Neutrophil (primary cell): ENCODE data around the gene RGS14.
"Not testable (repeated sequence)": the region's sequence is repeated elsewhere in the genome, so short reads cannot be mapped to it uniquely, and the experiment has no call there.

ENCODE experiments used
- H3K27ac ChIP-seq: fragments of 200-600 bp; sonication (generic); 2 replicates; pipeline ENCODE4 v1.5.1; 2016; ENCODE audit warnings: mild to moderate bottlenecking, moderate library complexity
- H3K27me3 ChIP-seq: fragments of 200-600 bp; sonication (generic); 2 replicates; pipeline ENCODE4 v1.6.0; 2016; ENCODE audit warnings: mild to moderate bottlenecking
- H3K36me3 ChIP-seq: fragments of 200-600 bp; sonication (generic); 2 replicates; pipeline ENCODE4 v1.5.1; 2017
- H3K4me1 ChIP-seq, 2 experiments: fragments of 200-600 bp in 1 of 2; sonication (generic) in 1 of 2; 1 replicate in 1 of 2; 2 replicates in 1 of 2; pipeline versions ENCODE4 v1.5.1 to v1.6.1; 2013 to 2016; ENCODE audit warnings: low read depth in 1 of 2, low read length in 1 of 2, mild to moderate bottlenecking in 1 of 2, moderate library complexity in 1 of 2; ENCODE audit not compliant: control insufficient read depth in 1 of 2, insufficient read depth in 1 of 2
- H3K4me3 ChIP-seq, 2 experiments: fragments of 200-600 bp in 1 of 2; sonication (generic) in 1 of 2; 1 replicate in 1 of 2; 2 replicates in 1 of 2; pipeline ENCODE4 v1.5.1; 2013 to 2016; ENCODE audit warnings: low read depth in 1 of 2, low read length in 1 of 2, mild to moderate bottlenecking in 1 of 2, moderate library complexity in 1 of 2
- H3K9me3 ChIP-seq: fragments of 200-600 bp; sonication (generic); 2 replicates; pipeline ENCODE4 v1.5.1; 2016
- TF ChIP-seq, protein P1 (sequence below): fragments of 200-600 bp; sonication (generic); IDR thresholded peaks from 2 replicates; pipeline ENCODE4 v1.5.1; 2016; ENCODE audit warnings: antibody characterized with exemption

The RGS14 gene

DNA sequence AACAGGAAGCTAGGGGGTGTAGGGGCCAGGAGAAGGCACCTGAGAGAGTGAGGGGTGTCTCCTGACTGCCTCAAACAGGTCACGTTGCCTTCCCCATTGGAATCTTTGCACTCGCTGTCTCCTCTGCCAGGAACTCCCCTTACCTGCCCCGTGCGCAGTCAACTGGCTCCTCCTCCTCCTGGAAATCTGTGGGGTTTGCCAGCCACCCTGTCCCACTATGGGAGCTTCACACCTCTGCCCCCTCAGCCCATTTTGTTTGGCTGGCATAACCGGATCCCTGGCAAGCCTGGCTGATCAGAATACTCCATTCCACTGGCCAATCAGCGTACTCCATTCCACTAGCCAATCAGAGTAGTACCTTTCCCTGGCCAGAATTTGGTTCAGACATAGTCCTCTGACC is 16.1 kb downstream of the RGS14 start:
- TF ChIP-seq, protein P1, sequence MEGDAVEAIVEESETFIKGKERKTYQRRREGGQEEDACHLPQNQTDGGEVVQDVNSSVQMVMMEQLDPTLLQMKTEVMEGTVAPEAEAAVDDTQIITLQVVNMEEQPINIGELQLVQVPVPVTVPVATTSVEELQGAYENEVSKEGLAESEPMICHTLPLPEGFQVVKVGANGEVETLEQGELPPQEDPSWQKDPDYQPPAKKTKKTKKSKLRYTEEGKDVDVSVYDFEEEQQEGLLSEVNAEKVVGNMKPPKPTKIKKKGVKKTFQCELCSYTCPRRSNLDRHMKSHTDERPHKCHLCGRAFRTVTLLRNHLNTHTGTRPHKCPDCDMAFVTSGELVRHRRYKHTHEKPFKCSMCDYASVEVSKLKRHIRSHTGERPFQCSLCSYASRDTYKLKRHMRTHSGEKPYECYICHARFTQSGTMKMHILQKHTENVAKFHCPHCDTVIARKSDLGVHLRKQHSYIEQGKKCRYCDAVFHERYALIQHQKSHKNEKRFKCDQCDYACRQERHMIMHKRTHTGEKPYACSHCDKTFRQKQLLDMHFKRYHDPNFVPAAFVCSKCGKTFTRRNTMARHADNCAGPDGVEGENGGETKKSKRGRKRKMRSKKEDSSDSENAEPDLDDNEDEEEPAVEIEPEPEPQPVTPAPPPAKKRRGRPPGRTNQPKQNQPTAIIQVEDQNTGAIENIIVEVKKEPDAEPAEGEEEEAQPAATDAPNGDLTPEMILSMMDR = no peak
- Histone ChIP-seq H3K4me3 (no peak overlapping the region), H3K4me1 (peaks cover 25 to 47% of the 10 kb centered on the region in 2 experiments), H3K9me3 (no peaks in the 10 kb centered on the region), H3K27me3 (no peaks in the 10 kb centered on the region), H3K36me3 (peaks cover 64% of the 10 kb centered on the region), H3K27ac (peak overlapping the region; percentile 81)

DNA sequence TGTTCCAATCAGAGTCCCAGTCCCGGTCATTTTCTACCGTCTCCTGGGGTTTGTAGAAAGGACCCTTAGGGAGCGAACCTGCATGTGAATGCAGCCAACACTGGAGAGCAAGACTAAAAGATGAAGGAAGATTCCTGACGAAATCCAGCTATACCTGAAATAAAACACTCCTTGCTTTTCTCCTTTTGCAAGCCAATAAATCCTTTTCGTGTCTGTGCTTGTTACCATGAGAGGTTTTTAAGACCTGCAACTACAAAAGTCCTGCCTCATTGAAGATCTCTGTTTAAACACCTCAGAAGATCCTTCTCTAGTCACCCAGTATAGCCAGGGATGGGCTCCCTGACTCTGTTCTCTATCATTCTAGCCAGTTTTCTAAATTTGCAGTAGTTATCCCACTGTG is 16.5 kb downstream of the RGS14 start:
- peaks cover 59% of the 10 kb centered on the region for H3K36me3 ChIP-seq
- H3K27ac ChIP-seq = peak overlapping the region; percentile 81
- TF ChIP-seq, protein P1 = no peak
- H3K9me3 ChIP-seq = no peaks in the 10 kb centered on the region
- H3K4me3 ChIP-seq = no peak overlapping the region
- peaks cover 25 to 43% of the 10 kb centered on the region in 2 experiments for H3K4me1 ChIP-seq
- H3K27me3 ChIP-seq = no peaks in the 10 kb centered on the region

DNA sequence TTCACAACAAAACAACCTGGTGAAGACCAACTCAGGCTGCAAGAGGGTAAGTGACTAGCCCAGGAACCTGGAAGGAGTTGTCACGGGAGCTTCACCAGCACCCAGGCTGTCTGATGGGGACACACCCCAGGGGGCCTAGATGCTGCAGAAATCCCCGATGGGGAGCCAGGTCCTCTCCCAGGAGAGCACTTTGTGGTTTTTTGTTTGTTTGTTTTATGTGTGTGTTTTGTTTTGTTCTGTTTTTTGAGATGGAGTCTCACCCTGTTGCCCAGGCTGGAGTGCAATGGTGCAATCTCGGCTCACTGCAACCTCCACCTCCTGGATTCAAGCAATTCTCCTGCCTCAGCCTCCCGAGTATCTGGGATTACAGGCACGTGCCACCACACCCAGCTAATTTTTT is 17.8 kb downstream of the RGS14 start:
- H3K4me1 ChIP-seq = peaks cover 22 to 30% of the 10 kb centered on the region in 2 experiments
- not testable (repeated sequence) for H3K27me3 ChIP-seq, H3K4me3 ChIP-seq, H3K27ac ChIP-seq, H3K9me3 ChIP-seq
- H3K36me3 ChIP-seq = peaks cover 46% of the 10 kb centered on the region

DNA sequence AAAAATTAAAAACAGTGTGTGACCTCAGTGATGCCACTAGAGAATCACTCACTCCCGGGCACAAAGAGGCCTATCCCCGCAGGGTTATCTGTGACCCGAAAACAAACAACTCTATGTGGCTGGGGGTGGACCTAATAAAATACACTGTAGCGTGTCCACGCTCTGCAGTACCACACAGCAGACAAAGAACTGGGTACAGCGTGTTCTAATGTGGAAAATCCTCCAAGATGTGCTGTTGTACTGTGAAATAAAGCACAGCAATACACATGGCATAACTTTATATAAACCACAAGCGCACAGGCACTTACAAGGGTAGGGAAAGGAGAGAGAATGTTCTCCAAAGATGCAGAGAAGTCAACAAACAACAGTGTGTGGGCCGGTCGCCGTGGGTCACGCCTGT is 18.4 kb downstream of the RGS14 start:
- no peaks in the 10 kb centered on the region for H3K27me3 ChIP-seq

DNA sequence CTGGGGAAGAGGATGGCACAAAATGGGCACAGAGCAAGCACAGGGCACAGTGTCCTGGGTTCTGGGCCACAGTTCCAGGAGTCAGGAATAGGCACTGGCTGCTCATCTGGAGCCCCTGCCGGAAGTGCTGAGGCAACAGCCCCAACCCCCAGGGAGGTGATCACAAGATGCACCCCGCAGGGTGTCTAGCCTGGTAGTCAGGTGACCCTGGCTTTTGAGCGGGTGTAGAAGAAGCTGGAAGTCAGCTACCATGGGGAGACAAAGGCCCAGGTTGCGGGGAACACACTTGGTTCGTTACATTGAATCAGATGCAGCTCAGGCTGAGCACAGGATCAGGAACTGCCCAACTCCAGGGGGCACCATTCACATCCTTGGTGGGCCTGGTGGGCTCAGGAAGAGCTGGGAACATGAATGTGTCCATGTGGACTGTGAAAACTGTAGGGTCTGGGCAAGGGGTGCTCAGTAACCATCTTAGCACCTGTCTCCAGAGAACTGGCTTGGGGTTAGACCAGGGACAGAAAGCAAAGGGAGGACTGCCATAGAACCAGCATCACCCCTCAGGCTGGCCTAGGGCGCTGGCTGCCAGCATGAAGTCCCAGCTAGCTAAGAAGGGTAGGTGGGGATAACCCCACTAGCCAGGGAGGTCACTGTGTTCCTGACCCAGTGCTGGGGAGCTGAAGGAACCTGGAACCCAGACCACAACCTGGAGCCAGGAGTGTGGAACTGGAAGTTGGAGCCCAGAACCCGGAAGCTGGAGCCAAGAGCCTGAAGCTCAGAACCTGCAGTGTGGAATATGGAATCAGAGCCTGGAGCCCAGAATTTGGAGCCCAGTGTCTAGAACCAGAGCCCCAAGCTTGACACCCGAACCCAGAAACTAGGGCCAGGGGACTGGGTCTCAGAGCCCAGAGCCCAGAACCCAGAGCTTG is 20.4 kb downstream of the RGS14 start:
- Histone ChIP-seq H3K27ac (no peak overlapping the region), H3K4me1 (peaks cover 6 to 10% of the 10 kb centered on the region in 2 experiments), H3K27me3 (no peaks in the 10 kb centered on the region), H3K9me3 (no peaks in the 10 kb centered on the region), H3K36me3 (peaks cover 22% of the 10 kb centered on the region), H3K4me3 (no peak overlapping the region)
- TF ChIP-seq, protein P1 = no peak

More for the DNA sequence above, 18.4 kb downstream of the RGS14 start:
- TF ChIP-seq, protein P1 = no peak
- Histone ChIP-seq H3K27ac (no peak overlapping the region), H3K4me3 (no peak overlapping the region), H3K36me3 (peaks cover 42% of the 10 kb centered on the region), H3K4me1 (peaks cover 21 to 25% of the 10 kb centered on the region in 2 experiments), H3K9me3 (no peaks in the 10 kb centered on the region)
